Measurements from ENCODE around the gene SDK1.

GRCh38 chr7:4127909-4128560, 827.0 kb downstream of the SDK1 start:
- no peak for TF ChIP-seq EZH2phosphoT487 (IDR thresholded peaks at IDR 0.05; ENCODE audit: borderline replicate concordance, low read length)
- TF ChIP-seq, protein P1, sequence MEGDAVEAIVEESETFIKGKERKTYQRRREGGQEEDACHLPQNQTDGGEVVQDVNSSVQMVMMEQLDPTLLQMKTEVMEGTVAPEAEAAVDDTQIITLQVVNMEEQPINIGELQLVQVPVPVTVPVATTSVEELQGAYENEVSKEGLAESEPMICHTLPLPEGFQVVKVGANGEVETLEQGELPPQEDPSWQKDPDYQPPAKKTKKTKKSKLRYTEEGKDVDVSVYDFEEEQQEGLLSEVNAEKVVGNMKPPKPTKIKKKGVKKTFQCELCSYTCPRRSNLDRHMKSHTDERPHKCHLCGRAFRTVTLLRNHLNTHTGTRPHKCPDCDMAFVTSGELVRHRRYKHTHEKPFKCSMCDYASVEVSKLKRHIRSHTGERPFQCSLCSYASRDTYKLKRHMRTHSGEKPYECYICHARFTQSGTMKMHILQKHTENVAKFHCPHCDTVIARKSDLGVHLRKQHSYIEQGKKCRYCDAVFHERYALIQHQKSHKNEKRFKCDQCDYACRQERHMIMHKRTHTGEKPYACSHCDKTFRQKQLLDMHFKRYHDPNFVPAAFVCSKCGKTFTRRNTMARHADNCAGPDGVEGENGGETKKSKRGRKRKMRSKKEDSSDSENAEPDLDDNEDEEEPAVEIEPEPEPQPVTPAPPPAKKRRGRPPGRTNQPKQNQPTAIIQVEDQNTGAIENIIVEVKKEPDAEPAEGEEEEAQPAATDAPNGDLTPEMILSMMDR (IDR thresholded peaks at IDR 0.05; ENCODE audit: low read depth, low read length, poor library complexity, severe bottlenecking), result no peak

Measured in DOHH2 (cell line).